CD14-positive monocyte (primary cell): ENCODE measurements around the gene ISCU. TPM values are rescaled to one million over a fixed set of nuclear protein-coding genes. Genes with fewer than 3 reads are reported as not detected.

Experiments
- DNase-seq, 3 donors: peaks; one replicate each; pipeline ENCODE4 v3.0.0-alpha.2; 2011 to 2022
- H2AFZ ChIP-seq: 2 replicates; pipeline ENCODE4 v1.6.0; 2012; ENCODE audit warnings: mild to moderate bottlenecking, low read depth, low read length, inconsistent platforms; ENCODE audit not compliant: insufficient read depth, poor library complexity, severe bottlenecking
- H3K27ac ChIP-seq, 2 donors: 1 replicate in 1 of 2; 2 replicates in 1 of 2; pipeline ENCODE4 v1.5.1; 2012 to 2013; ENCODE audit warnings: low read length in 2 of 2, control low read depth in 1 of 2, inconsistent platforms in 1 of 2, low read depth in 1 of 2, mild to moderate bottlenecking in 1 of 2
- H3K27me3 ChIP-seq, 2 donors: one replicate each; pipeline versions ENCODE4 v1.6.0 to v1.6.1; 2011 to 2013; ENCODE audit warnings: low read length in 2 of 2; ENCODE audit not compliant: control insufficient read depth in 2 of 2, insufficient read depth in 2 of 2
- H3K36me3 ChIP-seq, 2 donors: replicated peaks in 1 of 2; 1 replicate in 1 of 2; 2 replicates in 1 of 2; pipeline versions ENCODE4 v1.5.1 to v1.6.1; 2012 to 2013; ENCODE audit warnings: low read length in 2 of 2, control low read depth in 1 of 2, inconsistent platforms in 1 of 2, mild to moderate bottlenecking in 1 of 2; ENCODE audit not compliant: insufficient read depth in 2 of 2, control insufficient read depth in 1 of 2
- H3K4me1 ChIP-seq, 2 donors: 1 replicate in 1 of 2; 2 replicates in 1 of 2; pipeline versions ENCODE4 v1.5.1 to v1.6.1; 2012 to 2013; ENCODE audit warnings: low read length in 2 of 2, control low read depth in 1 of 2, inconsistent platforms in 1 of 2, mild to moderate bottlenecking in 1 of 2, moderate library complexity in 1 of 2; ENCODE audit not compliant: insufficient read depth in 2 of 2, control insufficient read depth in 1 of 2
- H3K4me2 ChIP-seq: replicated peaks from 2 replicates; pipeline ENCODE3; 2012; ENCODE audit warnings: low read length, moderate library complexity, mild to moderate bottlenecking; ENCODE audit not compliant: poor library complexity, severe bottlenecking; ENCODE audit errors: extremely low read depth
- H3K4me3 ChIP-seq, 3 experiments: fragments of 200-600 bp in 1 of 3; sonication (generic) in 1 of 3; replicated peaks in 1 of 3; 1 replicate in 2 of 3; 2 replicates in 1 of 3; pipeline ENCODE4 v1.5.1; 2011 to 2013; ENCODE audit warnings: low read length in 3 of 3, mild to moderate bottlenecking in 3 of 3, control low read depth in 2 of 3, low read depth in 2 of 3, inconsistent platforms in 1 of 3, moderate library complexity in 1 of 3
- H3K79me2 ChIP-seq: 2 replicates; pipeline ENCODE4 v1.6.0; 2012; ENCODE audit warnings: mild to moderate bottlenecking, control low read depth, inconsistent platforms, low read length, moderate library complexity; ENCODE audit not compliant: insufficient read depth
- H3K9ac ChIP-seq: 2 replicates; pipeline ENCODE4 v1.6.0; 2017; ENCODE audit warnings: low read length, mild to moderate bottlenecking; ENCODE audit not compliant: insufficient read depth, poor library complexity, severe bottlenecking
- H3K9me3 ChIP-seq, 2 donors: replicated peaks in 1 of 2; 1 replicate in 1 of 2; 2 replicates in 1 of 2; pipeline versions ENCODE4 v1.5.1 to v1.6.1; 2012 to 2013; ENCODE audit warnings: low read length in 2 of 2, control low read depth in 1 of 2; ENCODE audit not compliant: control insufficient read depth in 1 of 2, insufficient read depth in 1 of 2
- H4K20me1 ChIP-seq: 2 replicates; pipeline ENCODE4 v1.6.0; 2012; ENCODE audit warnings: mild to moderate bottlenecking, low read length, control low read depth, moderate library complexity; ENCODE audit not compliant: insufficient read depth
- H3K27ac Mint-ChIP-seq, 7 donors: one replicate each; pipeline ENCODE4 v1.8.0; 2020; ENCODE audit warnings: mild to moderate bottlenecking in 7 of 7, mixed read lengths in 7 of 7, moderate library complexity in 6 of 7, inconsistent platforms in 2 of 7
- H3K27me3 Mint-ChIP-seq, 3 donors: one replicate each; pipeline ENCODE4 v1.8.0; 2021 to 2022; ENCODE audit warnings: low read depth in 3 of 3, mild to moderate bottlenecking in 3 of 3, mixed read lengths in 3 of 3, moderate library complexity in 3 of 3, inconsistent platforms in 1 of 3
- H3K36me3 Mint-ChIP-seq, 2 donors: one replicate each; pipeline ENCODE4 v1.8.0; 2020; ENCODE audit warnings: mixed read lengths in 2 of 2, inconsistent platforms in 1 of 2, mild to moderate bottlenecking in 1 of 2
- H3K4me1 Mint-ChIP-seq: one replicate; pipeline ENCODE4 v1.8.0; 2020; ENCODE audit warnings: mild to moderate bottlenecking, mixed read lengths
- H3K4me3 Mint-ChIP-seq, 2 donors: one replicate each; pipeline ENCODE4 v1.8.0; 2020; ENCODE audit warnings: mild to moderate bottlenecking in 2 of 2, mixed read lengths in 2 of 2, moderate library complexity in 1 of 2
- H3K9me3 Mint-ChIP-seq, 7 donors: one replicate each; pipeline ENCODE4 v1.8.0; 2020 to 2022; ENCODE audit warnings: mixed read lengths in 7 of 7, mild to moderate bottlenecking in 6 of 7, moderate library complexity in 6 of 7, inconsistent platforms in 2 of 7
- CTCF ChIP-seq: fragments of 200-600 bp; IDR thresholded peaks from one replicate; pipeline ENCODE4 v1.8.0; 2022; ENCODE audit warnings: antibody characterized with exemption, mild to moderate bottlenecking
- WGBS: methylation state at CpG from one replicate; pipeline ENCODE4 v1.1.5; 2013; ENCODE audit warnings: missing lambda C conversion rate; ENCODE audit not compliant: insufficient coverage; 5-methylcytosine and 5-hydroxymethylcytosine counted together
- intact Hi-C, 2 donors: fragments of 100-400 bp; cut with micrococcal nuclease; formaldehyde crosslinking; loops; one replicate each; pipeline versions ENCODE4 v1.15.0 to v1.15.1; 2023
- polyA plus RNA-seq, 3 donors: library from polyadenylated mRNA; depleted of rRNA in 1 of 3; unstranded in 2 of 3; stranded (reverse) in 1 of 3; fragments of 300-500 nt in 2 of 3; fragments of >200 nt in 1 of 3; fragmentation: Illumina TruSeq in 2 of 3; gene quantifications; 1 replicate in 2 of 3; 2 replicates in 1 of 3; pipeline ENCODE4 v1.2.3, GENCODE V29; 2012 to 2021

Gene ISCU
- polyA plus RNA-seq, 3 donors, result 90.9 to 114 (median 111) TPM

GRCh38 chr12:108584456-108585065, 22.2 kb downstream of the ISCU start:
- no peak overlapping the region for H3K4me3 ChIP-seq
- Mint-ChIP-seq H3K36me3 (no peaks in the 10 kb centered on the region), H3K9me3 (no peaks in the 10 kb centered on the region), H3K4me1 (no peaks in the 10 kb centered on the region), H3K4me3 (no peak overlapping the region), H3K27me3 (peaks cover 0 to 3% (median 2%) of the 10 kb centered on the region in 3 donors), H3K27ac (no peak overlapping the region)
- no peaks in the 10 kb centered on the region for H3K79me2 ChIP-seq
- H3K4me2 ChIP-seq, result no peak overlapping the region
- no peak overlapping the region for H3K27ac ChIP-seq
- H3K9ac ChIP-seq, result no peak overlapping the region
- no peaks in the 10 kb centered on the region for H3K27me3 ChIP-seq
- no peak for TF ChIP-seq CTCF
- DNase-seq, result no peak
- intact Hi-C loops, result no loop called here
- no peaks in the 10 kb centered on the region for H4K20me1 ChIP-seq
- H3K9me3 ChIP-seq, result no peaks in the 10 kb centered on the region
- no peak overlapping the region for H2AFZ ChIP-seq
- WGBS, result 91% methylated on average over 1 of the region's 3 CpGs
- H3K36me3 ChIP-seq, result no peaks in the 10 kb centered on the region
- H3K4me1 ChIP-seq, result no peaks in the 10 kb centered on the region

GRCh38 chr12:108585864-108586263, 23.5 kb downstream of the ISCU start:
- no peak overlapping the region for H2AFZ ChIP-seq
- H3K27ac ChIP-seq, result no peak overlapping the region
- Mint-ChIP-seq H3K4me1 (no peaks in the 10 kb centered on the region), H3K4me3 (no peak overlapping the region), H3K27me3 (peaks cover 0 to 6% (median 2%) of the 10 kb centered on the region in 3 donors), H3K9me3 (no peaks in the 10 kb centered on the region), H3K36me3 (no peaks in the 10 kb centered on the region), H3K27ac (no peak overlapping the region)
- H3K79me2 ChIP-seq, result no peaks in the 10 kb centered on the region
- no peak overlapping the region for H3K9ac ChIP-seq
- H3K4me2 ChIP-seq, result no peak overlapping the region
- no peaks in the 10 kb centered on the region for H3K27me3 ChIP-seq
- TF ChIP-seq CTCF, result no peak
- H3K4me3 ChIP-seq, result no peak overlapping the region
- no peaks in the 10 kb centered on the region for H3K36me3 ChIP-seq
- H4K20me1 ChIP-seq, result no peaks in the 10 kb centered on the region
- H3K9me3 ChIP-seq, result no peaks in the 10 kb centered on the region
- intact Hi-C loops, result no loop called here
- WGBS, result no CpG with 5 or more reads among the region's 4 CpGs
- no peaks in the 10 kb centered on the region for H3K4me1 ChIP-seq
- no peak for DNase-seq
